Measurements from ENCODE around the gene BMPR1A.

- TF ChIP-seq EZH2 (IDR thresholded peaks at IDR 0.05; ENCODE audit: insufficient read depth, poor library complexity, severe bottlenecking) (no peak), EZH2phosphoT487 (IDR thresholded peaks at IDR 0.05; ENCODE audit: insufficient read depth, low read depth) (no peak)
Measured at GRCh38 chr10:86775056-86775869, 18.8 kb downstream of the BMPR1A start.

All from GM23248 (cell line).